Measurements from ENCODE around the gene TAF10. TPM values are rescaled to one million over a fixed set of nuclear protein-coding genes. Genes with fewer than 3 reads are reported as not detected.

The TAF10 gene
- total and polyA plus RNA-seq, 2 of the 13 experiments (the other 11 are each of a cell fraction or from before 2014, with no cell fraction given): 71.3 to 134 TPM

DNA sequence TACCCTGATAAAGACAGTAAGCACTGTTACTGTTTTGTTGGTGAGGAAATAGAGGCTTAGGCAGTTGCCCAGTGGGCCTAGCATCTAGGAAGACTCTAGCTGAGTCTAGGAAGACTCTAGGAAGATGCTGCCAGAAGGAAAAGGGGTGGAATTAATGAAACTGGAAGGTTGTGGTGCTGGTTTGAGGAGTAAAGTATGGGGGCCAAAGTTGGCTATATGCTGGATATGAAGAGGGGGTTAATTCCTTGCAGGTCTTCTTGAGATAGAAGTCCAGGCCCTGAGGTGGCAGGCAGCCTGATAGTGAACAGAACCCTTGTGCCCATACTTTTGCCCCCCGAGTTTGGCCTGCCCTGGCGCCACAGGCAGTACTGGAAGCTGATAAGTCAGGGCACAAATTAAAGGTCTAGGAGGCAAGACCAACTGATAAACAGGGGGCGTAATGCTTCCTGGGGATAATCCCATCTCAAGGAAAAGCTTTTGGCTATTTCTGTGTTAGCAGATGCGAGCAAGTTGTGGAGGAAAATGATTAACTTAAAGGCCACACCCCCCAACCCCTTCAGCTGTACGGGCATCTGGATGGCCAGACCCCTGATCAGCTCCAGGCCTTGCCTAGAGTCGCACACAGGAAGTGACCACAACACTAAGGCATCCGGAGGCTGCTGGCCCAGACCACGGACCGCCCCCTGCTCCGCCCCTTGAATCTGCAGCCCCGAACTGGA lies 5.4 kb downstream of the TAF10 start (continued):
- TF ChIP-seq RFX5 (IDR thresholded peaks at IDR 0.05; ENCODE audit: low read depth, low read length): no peak
- TF ChIP-seq SOX5 (CRISPR knock-in tag; IDR thresholded peaks at IDR 0.05; ENCODE audit: borderline replicate concordance): 0 out of 2 replicates have a peak, but pooled peaks have one; percentile 5
- no peak for TF ChIP-seq ZNF569 (CRISPR knock-in tag; IDR thresholded peaks at IDR 0.05; ENCODE audit: borderline replicate concordance)
- TF ChIP-seq, protein P1, sequence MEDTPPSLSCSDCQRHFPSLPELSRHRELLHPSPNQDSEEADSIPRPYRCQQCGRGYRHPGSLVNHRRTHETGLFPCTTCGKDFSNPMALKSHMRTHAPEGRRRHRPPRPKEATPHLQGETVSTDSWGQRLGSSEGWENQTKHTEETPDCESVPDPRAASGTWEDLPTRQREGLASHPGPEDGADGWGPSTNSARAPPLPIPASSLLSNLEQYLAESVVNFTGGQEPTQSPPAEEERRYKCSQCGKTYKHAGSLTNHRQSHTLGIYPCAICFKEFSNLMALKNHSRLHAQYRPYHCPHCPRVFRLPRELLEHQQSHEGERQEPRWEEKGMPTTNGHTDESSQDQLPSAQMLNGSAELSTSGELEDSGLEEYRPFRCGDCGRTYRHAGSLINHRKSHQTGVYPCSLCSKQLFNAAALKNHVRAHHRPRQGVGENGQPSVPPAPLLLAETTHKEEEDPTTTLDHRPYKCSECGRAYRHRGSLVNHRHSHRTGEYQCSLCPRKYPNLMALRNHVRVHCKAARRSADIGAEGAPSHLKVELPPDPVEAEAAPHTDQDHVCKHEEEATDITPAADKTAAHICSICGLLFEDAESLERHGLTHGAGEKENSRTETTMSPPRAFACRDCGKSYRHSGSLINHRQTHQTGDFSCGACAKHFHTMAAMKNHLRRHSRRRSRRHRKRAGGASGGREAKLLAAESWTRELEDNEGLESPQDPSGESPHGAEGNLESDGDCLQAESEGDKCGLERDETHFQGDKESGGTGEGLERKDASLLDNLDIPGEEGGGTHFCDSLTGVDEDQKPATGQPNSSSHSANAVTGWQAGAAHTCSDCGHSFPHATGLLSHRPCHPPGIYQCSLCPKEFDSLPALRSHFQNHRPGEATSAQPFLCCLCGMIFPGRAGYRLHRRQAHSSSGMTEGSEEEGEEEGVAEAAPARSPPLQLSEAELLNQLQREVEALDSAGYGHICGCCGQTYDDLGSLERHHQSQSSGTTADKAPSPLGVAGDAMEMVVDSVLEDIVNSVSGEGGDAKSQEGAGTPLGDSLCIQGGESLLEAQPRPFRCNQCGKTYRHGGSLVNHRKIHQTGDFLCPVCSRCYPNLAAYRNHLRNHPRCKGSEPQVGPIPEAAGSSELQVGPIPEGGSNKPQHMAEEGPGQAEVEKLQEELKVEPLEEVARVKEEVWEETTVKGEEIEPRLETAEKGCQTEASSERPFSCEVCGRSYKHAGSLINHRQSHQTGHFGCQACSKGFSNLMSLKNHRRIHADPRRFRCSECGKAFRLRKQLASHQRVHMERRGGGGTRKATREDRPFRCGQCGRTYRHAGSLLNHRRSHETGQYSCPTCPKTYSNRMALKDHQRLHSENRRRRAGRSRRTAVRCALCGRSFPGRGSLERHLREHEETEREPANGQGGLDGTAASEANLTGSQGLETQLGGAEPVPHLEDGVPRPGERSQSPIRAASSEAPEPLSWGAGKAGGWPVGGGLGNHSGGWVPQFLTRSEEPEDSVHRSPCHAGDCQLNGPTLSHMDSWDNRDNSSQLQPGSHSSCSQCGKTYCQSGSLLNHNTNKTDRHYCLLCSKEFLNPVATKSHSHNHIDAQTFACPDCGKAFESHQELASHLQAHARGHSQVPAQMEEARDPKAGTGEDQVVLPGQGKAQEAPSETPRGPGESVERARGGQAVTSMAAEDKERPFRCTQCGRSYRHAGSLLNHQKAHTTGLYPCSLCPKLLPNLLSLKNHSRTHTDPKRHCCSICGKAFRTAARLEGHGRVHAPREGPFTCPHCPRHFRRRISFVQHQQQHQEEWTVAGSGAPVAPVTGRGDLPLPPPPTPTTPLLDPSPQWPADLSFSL (CRISPR knock-in tag; IDR thresholded peaks at IDR 0.05): no peak
- no peak for TF ChIP-seq ZNF572 (CRISPR knock-in tag; IDR thresholded peaks at IDR 0.05)
- no peak for TF ChIP-seq ARNT (IDR thresholded peaks at IDR 0.05)
- no peak for TF ChIP-seq NFKB2 (CRISPR knock-in tag; IDR thresholded peaks at IDR 0.05; ENCODE audit: borderline replicate concordance)
- TF ChIP-seq, protein P2, sequence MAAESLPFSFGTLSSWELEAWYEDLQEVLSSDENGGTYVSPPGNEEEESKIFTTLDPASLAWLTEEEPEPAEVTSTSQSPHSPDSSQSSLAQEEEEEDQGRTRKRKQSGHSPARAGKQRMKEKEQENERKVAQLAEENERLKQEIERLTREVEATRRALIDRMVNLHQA (CRISPR knock-in tag; IDR thresholded peaks at IDR 0.05): no peak
- TF ChIP-seq PHB2 (IDR thresholded peaks at IDR 0.05; ENCODE audit: partially characterized antibody): no peak
- TF ChIP-seq, protein P3, sequence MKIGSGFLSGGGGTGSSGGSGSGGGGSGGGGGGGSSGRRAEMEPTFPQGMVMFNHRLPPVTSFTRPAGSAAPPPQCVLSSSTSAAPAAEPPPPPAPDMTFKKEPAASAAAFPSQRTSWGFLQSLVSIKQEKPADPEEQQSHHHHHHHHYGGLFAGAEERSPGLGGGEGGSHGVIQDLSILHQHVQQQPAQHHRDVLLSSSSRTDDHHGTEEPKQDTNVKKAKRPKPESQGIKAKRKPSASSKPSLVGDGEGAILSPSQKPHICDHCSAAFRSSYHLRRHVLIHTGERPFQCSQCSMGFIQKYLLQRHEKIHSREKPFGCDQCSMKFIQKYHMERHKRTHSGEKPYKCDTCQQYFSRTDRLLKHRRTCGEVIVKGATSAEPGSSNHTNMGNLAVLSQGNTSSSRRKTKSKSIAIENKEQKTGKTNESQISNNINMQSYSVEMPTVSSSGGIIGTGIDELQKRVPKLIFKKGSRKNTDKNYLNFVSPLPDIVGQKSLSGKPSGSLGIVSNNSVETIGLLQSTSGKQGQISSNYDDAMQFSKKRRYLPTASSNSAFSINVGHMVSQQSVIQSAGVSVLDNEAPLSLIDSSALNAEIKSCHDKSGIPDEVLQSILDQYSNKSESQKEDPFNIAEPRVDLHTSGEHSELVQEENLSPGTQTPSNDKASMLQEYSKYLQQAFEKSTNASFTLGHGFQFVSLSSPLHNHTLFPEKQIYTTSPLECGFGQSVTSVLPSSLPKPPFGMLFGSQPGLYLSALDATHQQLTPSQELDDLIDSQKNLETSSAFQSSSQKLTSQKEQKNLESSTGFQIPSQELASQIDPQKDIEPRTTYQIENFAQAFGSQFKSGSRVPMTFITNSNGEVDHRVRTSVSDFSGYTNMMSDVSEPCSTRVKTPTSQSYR (CRISPR knock-in tag; IDR thresholded peaks at IDR 0.05; ENCODE audit: borderline replicate concordance): no peak
- no peak for TF ChIP-seq JDP2 (CRISPR knock-in tag; IDR thresholded peaks at IDR 0.05; ENCODE audit: borderline replicate concordance)
- TF ChIP-seq ZNF501 (CRISPR knock-in tag; IDR thresholded peaks at IDR 0.05): 0 out of 2 replicates have a peak, but pooled peaks have one; percentile 39
- no peak for TF ChIP-seq SRSF9 (IDR thresholded peaks at IDR 0.05; ENCODE audit: borderline replicate concordance, insufficient read depth, low read depth, low read length, poor library complexity, severe bottlenecking)
- no peak for TF ChIP-seq FOXM1 (CRISPR knock-in tag; IDR thresholded peaks at IDR 0.05)
- TF ChIP-seq, protein P4, sequence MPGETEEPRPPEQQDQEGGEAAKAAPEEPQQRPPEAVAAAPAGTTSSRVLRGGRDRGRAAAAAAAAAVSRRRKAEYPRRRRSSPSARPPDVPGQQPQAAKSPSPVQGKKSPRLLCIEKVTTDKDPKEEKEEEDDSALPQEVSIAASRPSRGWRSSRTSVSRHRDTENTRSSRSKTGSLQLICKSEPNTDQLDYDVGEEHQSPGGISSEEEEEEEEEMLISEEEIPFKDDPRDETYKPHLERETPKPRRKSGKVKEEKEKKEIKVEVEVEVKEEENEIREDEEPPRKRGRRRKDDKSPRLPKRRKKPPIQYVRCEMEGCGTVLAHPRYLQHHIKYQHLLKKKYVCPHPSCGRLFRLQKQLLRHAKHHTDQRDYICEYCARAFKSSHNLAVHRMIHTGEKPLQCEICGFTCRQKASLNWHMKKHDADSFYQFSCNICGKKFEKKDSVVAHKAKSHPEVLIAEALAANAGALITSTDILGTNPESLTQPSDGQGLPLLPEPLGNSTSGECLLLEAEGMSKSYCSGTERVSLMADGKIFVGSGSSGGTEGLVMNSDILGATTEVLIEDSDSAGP (CRISPR knock-in tag; IDR thresholded peaks at IDR 0.05; ENCODE audit: borderline replicate concordance): no peak
- peak in 1 of 2 experiments; percentile 16; a peak in 1 of 4 replicates for TF ChIP-seq KLF16 (CRISPR knock-in tag; IDR thresholded peaks at IDR 0.05)
- no peak for TF ChIP-seq CHD4 (IDR thresholded peaks at IDR 0.05; ENCODE audit: borderline replicate concordance, low read length)
- TF ChIP-seq SPEN (CRISPR knock-in tag; IDR thresholded peaks at IDR 0.05; ENCODE audit: low read depth): peak; percentile 71; the same call in 1 of the 2 replicates
- no peak for TF ChIP-seq NBN (conservative IDR thresholded peaks at IDR 0.05)

Measured in HepG2 (cell line).